Measurements from ENCODE around the gene IMMP2L.
"Not testable (repeated sequence)": the region's sequence is repeated elsewhere in the genome, so short reads cannot be mapped to it uniquely, and the experiment has no call there.

Gene IMMP2L

GRCh38 chr7:111094419-111094818 lies 467.9 kb downstream of the IMMP2L start:
- FAIRE-seq, result no peak

GRCh38 chr7:111093496-111093895 lies 468.8 kb downstream of the IMMP2L start:
- no peak for FAIRE-seq

GRCh38 chr7:111092406-111093236 lies 469.7 kb downstream of the IMMP2L start:
- no peak for FAIRE-seq

- no peak for FAIRE-seq
Measured at GRCh38 chr7:111091593-111092358, 470.5 kb downstream of the IMMP2L start.

GRCh38 chr7:111090846-111091245 lies 471.4 kb downstream of the IMMP2L start, which contains the start of gene LRRN3:
LRRN3 (plus strand) TSS chr7:111091127; CDS start chr7:111122773, 31,646 bp downstream.
- FAIRE-seq, result no peak

- peak; percentile 68 for FAIRE-seq
Measured at GRCh38 chr7:111089822-111090426, 472.4 kb downstream of the IMMP2L start.

- FAIRE-seq, result no peak
Measured at GRCh38 chr7:111088328-111088727, 474.0 kb downstream of the IMMP2L start.

GRCh38 chr7:111086532-111086931 lies 475.8 kb downstream of the IMMP2L start:
- FAIRE-seq, result no peak

GRCh38 chr7:111085356-111085755 lies 476.9 kb downstream of the IMMP2L start:
- FAIRE-seq, result no peak

- FAIRE-seq, result no peak
Measured at GRCh38 chr7:111083413-111083812, 478.9 kb downstream of the IMMP2L start.

- no peak for FAIRE-seq
Measured at GRCh38 chr7:111082351-111082750, 479.9 kb downstream of the IMMP2L start.

- no peak for FAIRE-seq
Measured at GRCh38 chr7:111081546-111082267, 480.6 kb downstream of the IMMP2L start.

GRCh38 chr7:111080495-111081105 lies 481.7 kb downstream of the IMMP2L start:
- FAIRE-seq, result no peak

- FAIRE-seq, result no peak
Measured at GRCh38 chr7:111077001-111077400, 485.3 kb downstream of the IMMP2L start.

- no peak for FAIRE-seq
Measured at GRCh38 chr7:111076205-111076604, 486.1 kb downstream of the IMMP2L start.

- FAIRE-seq, result no peak
Measured at GRCh38 chr7:111075498-111075897, 486.8 kb downstream of the IMMP2L start.

GRCh38 chr7:111074748-111075146 lies 487.5 kb downstream of the IMMP2L start:
- FAIRE-seq, result no peak

- FAIRE-seq, result no peak
Measured at GRCh38 chr7:111074071-111074747, 488.1 kb downstream of the IMMP2L start.

- FAIRE-seq, result not testable (repeated sequence)
Measured at GRCh38 chr7:111072658-111073057, 489.6 kb downstream of the IMMP2L start.

GRCh38 chr7:111071556-111071955 lies 490.7 kb downstream of the IMMP2L start:
- no peak for FAIRE-seq

- FAIRE-seq, result no peak
Measured at GRCh38 chr7:111068618-111069017, 493.7 kb downstream of the IMMP2L start.

GRCh38 chr7:111067682-111068081 lies 494.6 kb downstream of the IMMP2L start:
- no peak for FAIRE-seq
